ENCODE data around the gene NTM.

- TF ChIP-seq CTCF (IDR thresholded peaks at IDR 0.05; ENCODE audit: insufficient read depth, low read length) (no peak), REST (IDR thresholded peaks at IDR 0.05; ENCODE audit: insufficient replicate concordance, low read depth) (no peak)
Observed at GRCh38 chr11:132022285-132022684, 651.9 kb downstream of the NTM start.
